IPS-18a (cell line): Measurements from ENCODE around the gene RAI1.

Experiments
- H3K27ac ChIP-seq: one replicate; pipeline ENCODE4 v1.5.1; 2013; ENCODE audit warnings: low read length
- H3K27me3 ChIP-seq: one replicate; pipeline ENCODE4 v1.6.1; 2013; ENCODE audit warnings: mild to moderate bottlenecking, low read length; ENCODE audit not compliant: control insufficient read depth, insufficient read depth
- H3K36me3 ChIP-seq: one replicate; pipeline ENCODE4 v1.6.1; 2013; ENCODE audit warnings: low read depth, low read length; ENCODE audit not compliant: control insufficient read depth
- H3K4me1 ChIP-seq: one replicate; pipeline ENCODE4 v1.6.1; 2013; ENCODE audit warnings: low read depth, low read length; ENCODE audit not compliant: control insufficient read depth
- H3K4me3 ChIP-seq: one replicate; pipeline ENCODE4 v1.5.1; 2013; ENCODE audit warnings: low read length
- H3K9ac ChIP-seq: one replicate; pipeline ENCODE4 v1.6.1; 2013; ENCODE audit warnings: mild to moderate bottlenecking, low read length, moderate library complexity
- H3K9me3 ChIP-seq: one replicate; pipeline ENCODE4 v1.6.1; 2013; ENCODE audit warnings: low read depth, low read length; ENCODE audit not compliant: control insufficient read depth

The RAI1 gene

DNA sequence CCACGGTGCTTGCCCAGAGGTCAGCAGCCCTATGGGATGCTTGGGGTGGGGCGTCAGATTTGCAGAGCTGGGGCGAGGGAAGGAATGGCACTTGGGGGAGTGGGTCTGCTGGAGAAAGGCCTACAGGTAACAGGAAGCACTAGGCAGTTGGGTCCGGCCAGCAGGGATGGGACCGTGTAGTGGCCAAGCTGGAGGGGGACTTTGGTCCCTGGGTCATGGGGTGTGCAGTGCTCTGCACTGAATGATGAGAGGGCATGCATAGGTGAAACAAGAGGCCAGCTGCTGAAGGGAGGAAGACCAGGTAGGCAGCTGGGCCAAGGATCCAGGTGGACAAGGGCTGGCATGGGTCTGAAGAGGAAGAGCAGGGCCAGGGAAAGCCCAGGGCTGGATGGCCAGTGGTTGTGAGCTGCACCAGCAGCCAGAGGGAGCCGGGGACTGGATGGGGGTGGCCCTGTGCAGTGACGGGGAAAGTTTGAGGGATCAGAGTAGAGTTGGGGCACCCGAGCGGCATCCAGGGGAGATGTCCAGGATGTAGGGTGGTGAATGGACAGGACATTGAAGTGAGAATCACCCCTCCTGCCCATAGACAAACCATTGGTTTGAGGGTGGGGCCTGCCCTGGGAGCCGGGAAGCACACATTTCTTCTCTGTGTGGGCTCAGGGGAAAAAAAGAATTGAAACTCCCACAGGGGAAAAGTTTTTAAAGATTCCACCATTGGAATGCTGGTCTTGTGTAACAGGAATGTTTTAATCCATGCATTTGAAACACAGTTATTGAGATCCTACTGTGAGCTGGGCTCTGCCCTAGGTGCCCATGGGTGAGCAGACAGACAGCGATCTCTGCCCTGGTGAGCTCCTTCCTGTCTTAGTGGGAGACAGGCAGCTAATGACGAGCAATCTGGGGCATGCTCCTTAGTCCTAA lies 25.1 kb downstream of the RAI1 start:
- H3K27ac ChIP-seq, result no peak overlapping the region
- peaks cover 7% of the 10 kb centered on the region for H3K4me1 ChIP-seq
- H3K27me3 ChIP-seq, result peaks cover 87% of the 10 kb centered on the region

DNA sequence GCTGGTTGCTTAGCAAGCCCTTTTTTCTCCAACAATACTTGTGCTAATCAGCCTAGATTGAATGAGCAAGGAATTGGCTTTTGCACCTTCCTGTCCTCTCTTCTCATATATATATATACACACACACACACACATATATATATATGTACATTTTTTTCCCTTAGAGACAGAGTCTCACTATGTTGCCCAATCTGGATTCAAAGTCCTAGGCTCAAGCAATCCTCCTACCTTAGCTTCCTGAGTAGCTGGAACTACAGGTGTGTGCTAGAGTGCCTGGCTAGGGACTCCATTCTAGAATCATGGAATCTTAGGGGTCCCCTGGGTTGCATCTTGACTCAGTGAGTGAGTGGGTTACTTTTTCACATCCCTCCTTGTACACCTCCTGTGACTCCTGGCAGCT lies 27.0 kb downstream of the RAI1 start:
- Histone ChIP-seq H3K36me3 (no peaks in the 10 kb centered on the region), H3K9me3 (no peaks in the 10 kb centered on the region), H3K27me3 (peaks cover 86% of the 10 kb centered on the region), H3K4me1 (peaks cover 13% of the 10 kb centered on the region), H3K27ac (no peak overlapping the region), H3K9ac (no peak overlapping the region), H3K4me3 (no peak overlapping the region)

More for the DNA sequence above, 25.1 kb downstream of the RAI1 start:
- Histone ChIP-seq H3K36me3 (no peaks in the 10 kb centered on the region), H3K9ac (no peak overlapping the region), H3K9me3 (no peaks in the 10 kb centered on the region), H3K4me3 (no peak overlapping the region)

DNA sequence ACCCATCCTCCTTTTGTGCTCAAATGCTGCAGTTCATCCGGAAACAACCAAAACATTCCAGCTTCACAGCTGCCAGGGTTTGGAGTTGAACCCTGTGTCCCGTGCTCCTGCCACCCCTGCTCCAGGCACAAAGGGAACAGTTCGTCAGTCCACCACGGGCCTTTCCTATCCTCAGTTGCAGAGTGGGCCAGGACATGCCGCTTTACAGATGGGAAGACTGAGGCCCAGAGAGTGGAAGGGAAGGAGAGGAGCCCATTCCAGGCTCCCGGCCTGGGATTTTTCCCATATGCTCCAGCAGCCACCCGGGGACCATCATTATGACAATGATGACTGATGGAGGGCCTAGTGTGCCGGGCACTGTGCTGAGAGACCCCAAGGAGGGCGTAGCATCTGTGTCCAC lies 27.6 kb downstream of the RAI1 start:
- H3K36me3 ChIP-seq, result no peaks in the 10 kb centered on the region
- H3K4me3 ChIP-seq, result no peak overlapping the region
- no peaks in the 10 kb centered on the region for H3K9me3 ChIP-seq
- H3K27ac ChIP-seq, result no peak overlapping the region
- peaks cover 13% of the 10 kb centered on the region for H3K4me1 ChIP-seq
- peaks cover 83% of the 10 kb centered on the region for H3K27me3 ChIP-seq
- H3K9ac ChIP-seq, result no peak overlapping the region

DNA sequence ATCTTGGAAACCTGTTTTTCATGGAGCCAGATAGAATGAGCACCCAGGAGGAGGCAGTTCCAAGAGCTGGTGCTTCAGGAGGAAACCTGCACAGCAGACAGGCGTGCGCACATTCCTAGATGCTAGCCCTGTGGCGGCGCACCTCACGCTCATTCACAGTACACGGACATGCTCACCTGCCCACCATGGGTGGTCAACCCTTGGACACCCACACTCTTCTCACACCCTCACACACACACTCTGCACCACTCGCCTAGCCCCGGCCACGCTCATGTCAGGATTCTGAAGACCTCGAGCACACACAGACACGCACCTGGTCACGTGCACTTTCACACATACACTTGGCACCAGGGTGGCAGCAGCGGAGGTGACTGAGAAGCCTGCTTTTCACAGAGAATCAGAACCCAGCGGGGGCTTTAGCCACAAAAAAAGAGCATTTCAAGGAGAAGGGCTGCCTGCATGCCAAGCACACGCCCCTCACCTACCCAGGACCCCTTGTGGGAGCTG lies 28.6 kb downstream of the RAI1 start:
- H3K4me3 ChIP-seq, result no peak overlapping the region
- H3K9me3 ChIP-seq, result no peaks in the 10 kb centered on the region
- peaks cover 13% of the 10 kb centered on the region for H3K4me1 ChIP-seq
- H3K27ac ChIP-seq, result no peak overlapping the region
- no peak overlapping the region for H3K9ac ChIP-seq
- H3K27me3 ChIP-seq, result peaks cover 83% of the 10 kb centered on the region
- no peaks in the 10 kb centered on the region for H3K36me3 ChIP-seq

DNA sequence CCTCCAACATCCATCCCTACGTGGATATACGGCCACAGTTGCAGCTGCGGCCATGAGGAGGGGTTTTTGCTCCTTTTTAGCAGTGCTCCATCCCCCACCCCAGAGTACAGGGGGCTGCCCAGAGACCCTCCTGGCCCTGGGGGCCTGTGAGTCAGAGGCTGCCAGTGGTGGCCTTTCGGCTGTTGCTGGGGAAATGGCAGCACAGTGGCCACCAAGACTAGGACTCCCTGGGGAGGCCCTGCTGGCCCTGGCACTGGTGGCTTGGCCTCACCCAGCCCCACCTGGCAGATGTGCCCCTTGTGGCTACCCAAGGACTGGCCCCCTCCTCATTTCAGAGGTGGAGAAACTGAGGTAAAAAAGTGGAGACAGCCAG lies 29.1 kb downstream of the RAI1 start:
- H3K27me3 ChIP-seq, result peaks cover 83% of the 10 kb centered on the region
- H3K9me3 ChIP-seq, result no peaks in the 10 kb centered on the region
- no peak overlapping the region for H3K4me3 ChIP-seq
- H3K9ac ChIP-seq, result no peak overlapping the region
- no peak overlapping the region for H3K27ac ChIP-seq
- peaks cover 13% of the 10 kb centered on the region for H3K4me1 ChIP-seq
- H3K36me3 ChIP-seq, result no peaks in the 10 kb centered on the region

DNA sequence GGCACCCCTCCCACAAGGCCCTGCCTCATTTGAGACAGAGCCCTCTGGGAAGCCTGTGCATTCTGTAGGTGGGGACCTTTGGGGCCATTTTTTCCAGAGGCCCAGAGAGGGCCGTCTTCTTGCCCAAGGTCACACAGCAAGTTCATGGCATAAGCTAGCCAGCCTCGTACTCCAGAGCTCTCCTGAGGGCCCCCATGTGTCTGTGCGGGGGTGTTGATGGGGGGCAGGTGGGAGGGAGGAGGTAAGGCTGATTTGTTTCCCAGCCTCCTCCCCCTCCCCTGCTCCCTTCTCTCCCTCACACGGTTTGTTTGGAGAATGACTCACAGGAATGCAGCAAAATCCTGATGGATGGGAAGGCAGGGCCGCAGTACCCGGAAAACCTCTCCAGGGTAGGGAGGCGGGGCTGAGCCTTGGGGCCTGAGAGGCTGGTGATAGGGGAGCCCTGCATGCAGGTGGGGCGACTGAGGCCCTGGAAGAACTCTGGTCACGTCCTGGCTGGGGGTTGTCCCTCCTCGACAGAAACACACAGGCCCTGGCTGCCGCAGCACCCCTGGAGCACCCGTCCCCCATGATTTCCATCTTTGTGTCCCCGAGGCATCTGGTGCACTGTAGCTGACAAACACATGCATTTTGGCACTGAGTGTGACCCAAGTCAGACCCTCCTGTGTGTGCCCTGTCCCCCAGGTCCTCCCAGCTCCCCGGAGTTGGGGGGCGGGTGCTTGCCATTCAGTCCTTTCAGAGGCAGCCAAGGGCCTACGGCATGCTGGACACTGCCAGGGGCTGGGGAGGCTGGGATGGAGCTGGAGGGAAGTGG lies 29.7 kb downstream of the RAI1 start:
- H3K4me1 ChIP-seq, result peaks cover 13% of the 10 kb centered on the region
- no peak overlapping the region for H3K27ac ChIP-seq
- H3K36me3 ChIP-seq, result no peaks in the 10 kb centered on the region
- H3K4me3 ChIP-seq, result no peak overlapping the region
- no peaks in the 10 kb centered on the region for H3K9me3 ChIP-seq
- no peak overlapping the region for H3K9ac ChIP-seq
- H3K27me3 ChIP-seq, result peaks cover 84% of the 10 kb centered on the region

DNA sequence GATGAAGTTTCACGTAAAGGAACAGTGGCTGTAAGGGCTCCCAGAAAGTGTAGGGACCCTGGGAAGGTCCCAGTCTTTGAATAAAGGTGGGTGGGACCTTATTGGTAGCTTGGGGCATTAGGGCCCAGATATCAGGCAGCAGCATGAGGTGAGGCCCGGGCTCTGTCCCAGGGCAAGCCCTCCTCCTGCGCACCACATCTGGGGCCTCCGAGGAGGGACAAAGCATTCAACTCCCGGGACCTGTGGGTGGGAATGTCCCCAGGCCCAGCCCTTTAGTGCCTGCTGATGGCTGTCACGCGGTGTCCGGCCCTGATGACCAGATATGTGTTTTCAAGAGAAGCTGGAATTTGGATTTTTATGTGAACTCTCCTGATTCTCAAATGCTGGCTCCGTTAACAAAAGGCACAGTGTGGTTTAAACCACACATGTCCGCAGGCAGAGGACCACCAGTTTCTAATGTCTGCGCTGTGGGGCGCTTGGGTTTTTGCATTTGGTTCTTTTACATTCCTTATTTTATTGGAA lies 30.4 kb downstream of the RAI1 start:
- Histone ChIP-seq H3K4me3 (no peak overlapping the region), H3K36me3 (no peaks in the 10 kb centered on the region), H3K9me3 (no peaks in the 10 kb centered on the region), H3K27me3 (peaks cover 83% of the 10 kb centered on the region), H3K27ac (no peak overlapping the region), H3K4me1 (peaks cover 13% of the 10 kb centered on the region), H3K9ac (no peak overlapping the region)

DNA sequence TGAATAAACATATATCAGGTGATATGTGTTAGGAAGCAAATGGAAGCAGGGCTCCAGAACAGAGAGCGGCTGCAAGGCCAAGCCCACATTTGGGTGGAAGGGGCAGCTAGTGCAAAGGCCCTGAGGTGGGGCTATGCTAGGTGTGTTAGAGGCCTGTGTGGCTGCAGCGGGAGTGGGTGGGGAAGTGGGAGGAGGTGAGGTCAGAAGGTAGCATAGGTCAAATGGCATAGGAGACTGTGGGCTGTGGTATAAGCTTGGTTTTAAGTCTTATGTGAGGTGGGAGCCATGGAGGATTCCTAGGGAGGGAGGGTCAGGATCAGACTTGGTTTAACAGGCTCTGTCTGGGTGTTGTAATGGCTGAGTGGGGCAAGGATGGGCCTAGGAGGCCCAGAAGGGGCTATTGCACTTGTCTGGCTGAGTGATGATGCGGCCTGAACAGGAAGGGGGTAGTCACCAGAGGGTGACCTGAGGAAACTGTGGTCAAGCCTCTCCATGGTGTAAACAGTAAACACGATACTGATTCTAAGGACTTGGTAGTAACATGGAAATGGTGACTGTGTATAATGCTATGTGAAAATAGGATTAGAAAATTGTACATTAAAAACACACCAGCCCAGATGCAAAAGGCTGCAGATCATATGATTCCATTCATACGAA lies 31.1 kb downstream of the RAI1 start:
- H3K9me3 ChIP-seq, result no peaks in the 10 kb centered on the region
- no peak overlapping the region for H3K4me3 ChIP-seq
- H3K36me3 ChIP-seq, result no peaks in the 10 kb centered on the region
- H3K9ac ChIP-seq, result no peak overlapping the region
- H3K4me1 ChIP-seq, result peaks cover 13% of the 10 kb centered on the region
- H3K27ac ChIP-seq, result no peak overlapping the region
- peaks cover 83% of the 10 kb centered on the region for H3K27me3 ChIP-seq

DNA sequence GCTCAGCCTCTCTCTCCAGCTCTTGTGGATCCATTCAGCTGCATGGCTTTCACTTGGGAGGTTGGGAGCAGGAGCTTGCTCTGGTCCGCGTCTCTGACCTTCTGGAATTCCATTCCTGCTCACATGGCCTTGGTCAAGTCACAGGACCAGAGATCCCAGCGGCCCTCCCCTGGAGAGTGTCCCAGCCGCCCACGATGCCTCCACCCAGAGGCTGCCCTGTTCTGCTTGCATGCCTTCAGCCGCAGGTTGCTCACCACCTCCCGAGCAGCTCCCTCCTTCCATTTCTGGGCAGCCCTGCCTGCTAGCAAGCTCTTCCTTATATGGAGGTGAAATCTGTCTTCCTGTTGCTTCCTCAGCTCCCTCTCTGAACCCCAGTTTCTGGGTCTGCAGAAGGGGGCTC lies 32.6 kb downstream of the RAI1 start:
- Histone ChIP-seq H3K4me3 (no peak overlapping the region), H3K27ac (no peak overlapping the region), H3K9me3 (no peaks in the 10 kb centered on the region), H3K27me3 (peaks cover 86% of the 10 kb centered on the region), H3K4me1 (peaks cover 13% of the 10 kb centered on the region), H3K9ac (no peak overlapping the region), H3K36me3 (no peaks in the 10 kb centered on the region)

DNA sequence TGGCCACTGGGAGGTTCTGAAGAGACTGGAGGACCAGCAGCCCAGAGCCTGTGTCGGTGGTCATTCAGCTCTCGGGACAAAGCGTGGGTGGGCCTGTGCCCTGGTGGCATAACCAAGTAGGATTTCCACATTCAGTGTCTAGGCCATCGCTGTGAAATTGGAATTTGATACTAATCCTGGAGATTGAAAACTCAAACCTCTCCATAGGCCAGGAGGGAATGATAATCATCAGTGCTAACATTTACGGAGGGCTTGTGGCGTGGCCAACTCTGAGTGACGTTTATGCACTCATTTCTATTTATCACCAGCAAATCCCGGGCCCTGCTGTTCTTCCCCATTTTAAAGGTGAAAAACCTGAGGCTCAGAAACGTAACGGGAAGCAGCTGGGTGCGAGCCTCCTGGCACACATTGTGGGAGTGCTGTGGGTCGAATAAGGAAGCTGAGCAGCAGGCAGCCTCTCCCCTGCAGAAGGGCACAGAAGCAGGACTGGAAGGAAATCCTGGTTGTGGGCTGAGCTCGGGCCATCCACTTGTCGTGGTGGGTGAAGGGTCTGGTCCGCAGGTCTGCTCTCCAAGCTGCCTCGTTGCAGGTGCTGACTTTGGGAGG lies 33.1 kb downstream of the RAI1 start:
- Histone ChIP-seq H3K4me1 (peaks cover 13% of the 10 kb centered on the region), H3K27me3 (peaks cover 86% of the 10 kb centered on the region), H3K36me3 (no peaks in the 10 kb centered on the region), H3K9me3 (no peaks in the 10 kb centered on the region), H3K27ac (no peak overlapping the region), H3K9ac (no peak overlapping the region), H3K4me3 (no peak overlapping the region)

DNA sequence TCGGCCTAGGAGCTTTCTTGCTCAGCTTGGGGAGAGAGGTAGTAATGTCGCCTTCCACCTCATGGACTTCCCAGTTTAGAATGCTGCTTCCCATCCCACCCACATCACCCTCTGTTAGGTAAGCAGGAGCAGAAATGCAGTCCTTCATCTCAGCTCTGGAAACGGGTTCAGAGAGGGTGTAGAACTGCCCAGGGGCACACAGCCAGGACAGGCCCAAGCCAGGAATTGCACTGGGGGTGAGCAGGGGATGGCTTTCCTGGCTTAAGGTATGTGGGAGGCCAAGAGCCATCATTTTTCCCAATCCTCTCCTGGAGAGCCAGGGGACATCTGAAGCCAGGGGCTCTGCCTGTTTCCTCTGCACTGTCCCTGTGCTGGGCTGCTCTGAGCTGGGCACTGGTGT lies 33.6 kb downstream of the RAI1 start:
- Histone ChIP-seq H3K27me3 (peaks cover 86% of the 10 kb centered on the region), H3K36me3 (no peaks in the 10 kb centered on the region), H3K27ac (no peak overlapping the region), H3K4me1 (peaks cover 13% of the 10 kb centered on the region), H3K9me3 (no peaks in the 10 kb centered on the region), H3K4me3 (no peak overlapping the region), H3K9ac (no peak overlapping the region)
